ENCODE results near the gene MBTPS1. TPM values are rescaled to one million over a fixed set of nuclear protein-coding genes. Genes with fewer than 3 reads are reported as not detected.

The MBTPS1 gene
- total and polyA plus RNA-seq, 9 of the 15 experiments (the other 6 are each of a cell fraction or from before 2014, with no cell fraction given), result 2.8 to 57.6 (median 43.8) TPM

DNA sequence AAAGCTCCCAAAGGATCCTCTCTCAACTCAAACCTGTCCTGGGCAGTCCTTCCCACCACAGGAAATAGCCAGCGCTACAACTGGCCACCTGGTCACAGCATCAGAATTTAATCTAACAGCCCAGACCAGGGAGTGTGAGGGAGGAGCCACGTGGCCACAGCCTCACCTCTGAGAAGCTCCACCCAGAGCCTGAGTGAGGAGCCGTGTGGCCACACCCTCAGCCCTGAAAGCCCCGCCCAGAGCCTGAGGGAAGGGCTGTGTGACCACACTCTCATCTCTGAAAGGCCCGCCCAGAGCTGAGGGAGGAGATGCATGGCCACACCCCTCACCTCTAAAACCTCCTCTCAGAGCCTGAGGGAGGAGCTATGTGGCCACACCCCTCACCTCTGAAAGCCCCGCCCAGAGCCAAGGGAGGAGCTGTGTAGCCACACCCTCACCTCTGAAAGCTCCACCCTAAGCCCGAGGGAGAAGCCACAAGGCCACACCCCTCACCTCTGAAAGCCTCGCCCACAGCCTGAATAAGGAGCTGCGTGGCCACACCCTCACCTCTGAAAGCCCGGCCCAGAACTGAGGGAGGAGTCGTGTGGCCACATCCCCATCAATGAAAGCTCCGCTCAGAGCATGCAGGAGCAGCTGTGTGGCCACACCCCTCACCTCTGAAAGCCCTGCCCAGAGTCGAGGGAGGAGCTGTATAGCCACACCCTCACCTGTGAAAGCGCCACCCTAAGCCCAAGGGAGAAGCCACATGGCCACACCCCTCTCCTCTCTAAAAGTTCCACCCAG is 102.8 kb downstream of the MBTPS1 start (continued):
- TF ChIP-seq, protein P1, sequence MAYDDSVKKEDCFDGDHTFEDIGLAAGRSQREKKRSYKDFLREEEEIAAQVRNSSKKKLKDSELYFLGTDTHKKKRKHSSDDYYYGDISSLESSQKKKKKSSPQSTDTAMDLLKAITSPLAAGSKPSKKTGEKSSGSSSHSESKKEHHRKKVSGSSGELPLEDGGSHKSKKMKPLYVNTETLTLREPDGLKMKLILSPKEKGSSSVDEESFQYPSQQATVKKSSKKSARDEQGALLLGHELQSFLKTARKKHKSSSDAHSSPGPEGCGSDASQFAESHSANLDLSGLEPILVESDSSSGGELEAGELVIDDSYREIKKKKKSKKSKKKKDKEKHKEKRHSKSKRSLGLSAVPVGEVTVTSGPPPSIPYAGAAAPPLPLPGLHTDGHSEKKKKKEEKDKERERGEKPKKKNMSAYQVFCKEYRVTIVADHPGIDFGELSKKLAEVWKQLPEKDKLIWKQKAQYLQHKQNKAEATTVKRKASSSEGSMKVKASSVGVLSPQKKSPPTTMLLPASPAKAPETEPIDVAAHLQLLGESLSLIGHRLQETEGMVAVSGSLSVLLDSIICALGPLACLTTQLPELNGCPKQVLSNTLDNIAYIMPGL (CRISPR knock-in tag; IDR thresholded peaks at IDR 0.05), result no peak
- TF ChIP-seq ZNF76 (CRISPR knock-in tag; IDR thresholded peaks at IDR 0.05; ENCODE audit: borderline replicate concordance) (no peak), FOXJ2 (tag; IDR thresholded peaks at IDR 0.05) (no peak), KAT2B (IDR thresholded peaks at IDR 0.05; ENCODE audit: low read depth, low read length) (peak; percentile 15), MTA1 (IDR thresholded peaks at IDR 0.05; ENCODE audit: borderline replicate concordance) (no peak), RAD51 (IDR thresholded peaks at IDR 0.05; ENCODE audit: borderline replicate concordance, low read depth) (peak; percentile 93), CBFA2T3 (IDR thresholded peaks at IDR 0.05) (peak; percentile 86), RBM22 (IDR thresholded peaks at IDR 0.05; ENCODE audit: low read depth, low read length, poor library complexity, severe bottlenecking) (no peak), ZNF324 (CRISPR knock-in tag; IDR thresholded peaks at IDR 0.05) (no peak), SAFB2 (IDR thresholded peaks at IDR 0.05; ENCODE audit: borderline replicate concordance, low read depth, low read length, severe bottlenecking) (no peak), DDX20 (tag; IDR thresholded peaks at IDR 0.05; ENCODE audit: low read depth) (no peak), HOXB6 (CRISPR knock-in tag; IDR thresholded peaks at IDR 0.05; ENCODE audit: borderline replicate concordance) (no peak), GATAD2A (IDR thresholded peaks at IDR 0.05) (no peak), TAF9B (IDR thresholded peaks at IDR 0.05; ENCODE audit: partially characterized antibody) (no peak), HDAC6 (IDR thresholded peaks at IDR 0.05; ENCODE audit: low read depth, low read length) (no peak)
- TF ChIP-seq, protein P2, sequence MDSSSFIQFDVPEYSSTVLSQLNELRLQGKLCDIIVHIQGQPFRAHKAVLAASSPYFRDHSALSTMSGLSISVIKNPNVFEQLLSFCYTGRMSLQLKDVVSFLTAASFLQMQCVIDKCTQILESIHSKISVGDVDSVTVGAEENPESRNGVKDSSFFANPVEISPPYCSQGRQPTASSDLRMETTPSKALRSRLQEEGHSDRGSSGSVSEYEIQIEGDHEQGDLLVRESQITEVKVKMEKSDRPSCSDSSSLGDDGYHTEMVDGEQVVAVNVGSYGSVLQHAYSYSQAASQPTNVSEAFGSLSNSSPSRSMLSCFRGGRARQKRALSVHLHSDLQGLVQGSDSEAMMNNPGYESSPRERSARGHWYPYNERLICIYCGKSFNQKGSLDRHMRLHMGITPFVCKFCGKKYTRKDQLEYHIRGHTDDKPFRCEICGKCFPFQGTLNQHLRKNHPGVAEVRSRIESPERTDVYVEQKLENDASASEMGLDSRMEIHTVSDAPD (CRISPR knock-in tag; IDR thresholded peaks at IDR 0.05), result no peak
- TF ChIP-seq, protein P3, sequence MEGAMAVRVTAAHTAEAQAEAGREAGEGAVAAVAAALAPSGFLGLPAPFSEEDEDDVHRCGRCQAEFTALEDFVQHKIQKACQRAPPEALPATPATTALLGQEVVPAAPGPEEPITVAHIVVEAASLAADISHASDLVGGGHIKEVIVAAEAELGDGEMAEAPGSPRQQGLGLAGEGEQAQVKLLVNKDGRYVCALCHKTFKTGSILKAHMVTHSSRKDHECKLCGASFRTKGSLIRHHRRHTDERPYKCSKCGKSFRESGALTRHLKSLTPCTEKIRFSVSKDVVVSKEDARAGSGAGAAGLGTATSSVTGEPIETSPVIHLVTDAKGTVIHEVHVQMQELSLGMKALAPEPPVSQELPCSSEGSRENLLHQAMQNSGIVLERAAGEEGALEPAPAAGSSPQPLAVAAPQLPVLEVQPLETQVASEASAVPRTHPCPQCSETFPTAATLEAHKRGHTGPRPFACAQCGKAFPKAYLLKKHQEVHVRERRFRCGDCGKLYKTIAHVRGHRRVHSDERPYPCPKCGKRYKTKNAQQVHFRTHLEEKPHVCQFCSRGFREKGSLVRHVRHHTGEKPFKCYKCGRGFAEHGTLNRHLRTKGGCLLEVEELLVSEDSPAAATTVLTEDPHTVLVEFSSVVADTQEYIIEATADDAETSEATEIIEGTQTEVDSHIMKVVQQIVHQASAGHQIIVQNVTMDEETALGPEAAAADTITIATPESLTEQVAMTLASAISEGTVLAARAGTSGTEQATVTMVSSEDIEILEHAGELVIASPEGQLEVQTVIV (CRISPR knock-in tag; IDR thresholded peaks at IDR 0.05; ENCODE audit: borderline replicate concordance), result no peak
- TF ChIP-seq, protein P4, sequence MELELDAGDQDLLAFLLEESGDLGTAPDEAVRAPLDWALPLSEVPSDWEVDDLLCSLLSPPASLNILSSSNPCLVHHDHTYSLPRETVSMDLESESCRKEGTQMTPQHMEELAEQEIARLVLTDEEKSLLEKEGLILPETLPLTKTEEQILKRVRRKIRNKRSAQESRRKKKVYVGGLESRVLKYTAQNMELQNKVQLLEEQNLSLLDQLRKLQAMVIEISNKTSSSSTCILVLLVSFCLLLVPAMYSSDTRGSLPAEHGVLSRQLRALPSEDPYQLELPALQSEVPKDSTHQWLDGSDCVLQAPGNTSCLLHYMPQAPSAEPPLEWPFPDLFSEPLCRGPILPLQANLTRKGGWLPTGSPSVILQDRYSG (tag; conservative IDR thresholded peaks at IDR 0.05; ENCODE audit: low read depth), result peak; percentile 80; the same call in 1 of the 2 replicates
